ENCODE data around the gene MAP4K2.
A peak's percentile ranks its signal among the peaks of the same experiment; 100 is the strongest.
"Not testable (repeated sequence)": the region's sequence is repeated elsewhere in the genome, so short reads cannot be mapped to it uniquely, and the experiment has no call there.

The MAP4K2 gene

DNA sequence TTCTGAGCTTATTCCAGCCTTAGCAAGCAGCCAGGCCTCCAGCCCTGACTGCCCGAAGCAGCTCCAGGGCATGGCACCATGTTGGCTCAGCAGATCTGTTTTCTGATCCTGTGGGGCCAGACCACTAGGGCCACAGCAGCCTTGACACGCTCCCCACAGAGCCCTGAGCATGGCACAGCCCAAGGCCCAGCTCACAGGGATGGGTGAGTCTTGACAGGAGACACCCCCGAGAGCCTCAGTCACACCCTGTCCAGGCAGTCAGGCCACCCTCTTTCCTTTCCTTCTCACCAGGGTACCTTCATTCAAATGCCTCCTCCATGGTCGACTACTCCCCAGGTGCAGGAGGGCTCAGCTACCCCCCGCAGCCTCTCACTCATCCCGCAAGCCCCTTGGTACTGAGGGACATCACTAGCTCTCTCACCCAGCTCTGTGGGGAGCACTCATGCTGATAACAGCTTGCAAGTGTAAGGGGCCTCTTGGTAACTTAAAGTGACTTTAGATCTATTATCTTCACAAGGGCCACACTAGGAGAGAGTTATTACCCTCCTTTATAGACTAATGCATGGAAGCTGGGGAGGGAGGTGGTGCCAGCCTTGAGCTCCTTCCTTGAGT lies 45.3 kb upstream of the MAP4K2 start:
- no peak for DNase-seq
- H3K27ac ChIP-seq: no peak overlapping the region; the same call in 1 of the 2 replicates
- TF ChIP-seq, protein P1, sequence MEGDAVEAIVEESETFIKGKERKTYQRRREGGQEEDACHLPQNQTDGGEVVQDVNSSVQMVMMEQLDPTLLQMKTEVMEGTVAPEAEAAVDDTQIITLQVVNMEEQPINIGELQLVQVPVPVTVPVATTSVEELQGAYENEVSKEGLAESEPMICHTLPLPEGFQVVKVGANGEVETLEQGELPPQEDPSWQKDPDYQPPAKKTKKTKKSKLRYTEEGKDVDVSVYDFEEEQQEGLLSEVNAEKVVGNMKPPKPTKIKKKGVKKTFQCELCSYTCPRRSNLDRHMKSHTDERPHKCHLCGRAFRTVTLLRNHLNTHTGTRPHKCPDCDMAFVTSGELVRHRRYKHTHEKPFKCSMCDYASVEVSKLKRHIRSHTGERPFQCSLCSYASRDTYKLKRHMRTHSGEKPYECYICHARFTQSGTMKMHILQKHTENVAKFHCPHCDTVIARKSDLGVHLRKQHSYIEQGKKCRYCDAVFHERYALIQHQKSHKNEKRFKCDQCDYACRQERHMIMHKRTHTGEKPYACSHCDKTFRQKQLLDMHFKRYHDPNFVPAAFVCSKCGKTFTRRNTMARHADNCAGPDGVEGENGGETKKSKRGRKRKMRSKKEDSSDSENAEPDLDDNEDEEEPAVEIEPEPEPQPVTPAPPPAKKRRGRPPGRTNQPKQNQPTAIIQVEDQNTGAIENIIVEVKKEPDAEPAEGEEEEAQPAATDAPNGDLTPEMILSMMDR (IDR thresholded peaks at IDR 0.05; ENCODE audit: low read depth, low read length): no peak

DNA sequence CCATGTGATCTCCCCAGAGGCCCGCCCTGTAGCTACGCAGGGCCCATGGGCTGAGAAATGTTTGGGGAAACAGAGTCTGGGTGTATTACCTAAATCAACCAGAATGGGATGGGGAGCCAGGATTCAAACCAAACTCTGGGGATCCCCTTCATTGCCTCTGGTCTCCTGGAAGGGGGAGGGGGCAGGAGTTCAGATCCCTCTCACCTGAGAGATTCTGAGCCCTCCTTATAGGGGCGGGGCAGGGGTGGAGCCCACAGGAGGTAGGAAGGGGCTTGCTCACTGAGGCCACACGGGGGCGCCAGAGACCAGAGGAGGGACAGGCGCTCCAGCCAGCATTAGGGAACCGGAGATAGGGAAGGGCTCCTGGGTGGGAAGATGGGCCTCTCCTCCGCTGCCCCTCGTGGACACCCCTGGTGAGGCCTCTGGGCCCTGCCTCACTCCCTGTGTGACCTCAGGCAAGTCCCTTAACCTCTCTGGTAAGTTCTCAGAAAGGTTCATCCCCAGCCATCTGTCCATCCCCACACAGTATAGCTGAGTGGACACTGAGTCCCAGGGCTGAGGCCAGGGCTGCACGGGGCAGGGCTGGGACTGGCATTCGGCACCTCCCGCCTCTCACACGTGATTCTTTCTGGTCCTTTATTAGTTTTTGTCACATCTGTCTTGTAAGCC lies 44.1 kb upstream of the MAP4K2 start:
- DNase-seq: peak; percentile 96
- Histone ChIP-seq H3K36me3 (no peaks in the 10 kb centered on the region), H3K4me3 (ENCODE audit: low read depth, low read length) (no peak overlapping the region), H3K9me3 (ENCODE audit: severe bottlenecking) (no peaks in the 10 kb centered on the region), H3K27me3 (ENCODE audit: insufficient read depth, low read depth, severe bottlenecking) (no peaks in the 10 kb centered on the region), H3K27ac (no peak overlapping the region)
- TF ChIP-seq, protein P1 (IDR thresholded peaks at IDR 0.05; ENCODE audit: low read depth, low read length): peak; percentile 93

More for the DNA sequence above, 45.3 kb upstream of the MAP4K2 start:
- Histone ChIP-seq H3K4me3 (ENCODE audit: low read depth, low read length) (no peak overlapping the region), H3K27me3 (ENCODE audit: insufficient read depth, low read depth, severe bottlenecking) (no peaks in the 10 kb centered on the region), H3K36me3 (no peaks in the 10 kb centered on the region), H3K9me3 (ENCODE audit: severe bottlenecking) (no peaks in the 10 kb centered on the region)

DNA sequence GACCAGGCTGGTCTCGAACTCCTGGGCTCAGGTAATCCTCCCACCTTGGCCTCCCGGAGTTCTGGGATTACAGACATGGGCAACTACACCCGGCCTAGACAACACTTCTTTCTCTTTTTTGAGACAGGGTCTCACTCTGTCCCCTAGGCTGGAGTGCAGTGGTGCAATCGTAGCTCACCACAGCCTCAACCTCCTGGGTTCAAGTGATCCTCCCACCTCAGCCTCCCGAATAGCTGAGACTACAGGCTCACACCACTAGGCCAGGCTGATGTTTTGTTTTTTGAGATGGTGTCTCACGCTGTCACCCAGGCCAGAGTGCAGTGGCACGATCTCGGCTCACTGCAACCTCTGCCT lies 42.7 kb upstream of the MAP4K2 start:
- not testable (repeated sequence) for DNase-seq; H3K4me3 ChIP-seq (ENCODE audit: low read depth, low read length); H3K27ac ChIP-seq; H3K9me3 ChIP-seq (ENCODE audit: severe bottlenecking); H3K27me3 ChIP-seq (ENCODE audit: insufficient read depth, low read depth, severe bottlenecking); H3K36me3 ChIP-seq

DNA sequence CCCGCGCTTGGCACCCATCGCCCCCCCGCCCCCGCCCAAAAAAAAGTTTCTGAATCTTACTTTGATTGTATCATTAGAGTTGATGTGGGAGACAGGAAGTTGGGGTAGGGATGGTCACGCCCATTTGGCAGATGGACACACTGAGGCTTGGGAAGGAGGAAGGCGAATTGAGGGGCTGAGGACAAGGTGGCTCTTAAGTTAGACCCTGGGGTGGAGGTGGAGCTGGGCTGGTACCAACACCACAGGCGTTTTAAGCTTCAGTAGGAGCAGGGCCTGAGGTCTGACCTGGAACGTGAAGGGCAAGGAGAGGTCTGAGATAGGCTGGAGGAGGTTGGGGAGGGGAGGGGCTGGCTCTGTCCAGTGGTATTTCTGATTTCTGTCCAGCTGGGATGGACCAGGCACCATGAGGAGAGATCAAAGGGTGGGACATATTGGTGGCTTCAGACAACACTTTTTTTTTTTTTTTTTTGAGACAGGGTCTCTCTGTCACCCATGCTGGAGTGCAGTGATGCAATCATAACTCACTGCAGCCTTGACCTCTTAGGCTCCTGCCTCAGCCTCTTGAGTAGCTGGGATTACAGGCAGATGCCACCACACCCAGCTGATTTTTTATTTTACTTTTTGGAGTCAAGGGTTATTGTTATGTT lies 42.2 kb upstream of the MAP4K2 start:
- Histone ChIP-seq H3K27me3 (ENCODE audit: insufficient read depth, low read depth, severe bottlenecking) (no peaks in the 10 kb centered on the region), H3K27ac (peak overlapping the region; percentile 78), H3K36me3 (no peaks in the 10 kb centered on the region; the same call in 1 of the 2 replicates), H3K9me3 (ENCODE audit: severe bottlenecking) (no peaks in the 10 kb centered on the region), H3K4me3 (ENCODE audit: low read depth, low read length) (peak overlapping the region; percentile 69)
- TF ChIP-seq, protein P1 (IDR thresholded peaks at IDR 0.05; ENCODE audit: low read depth, low read length): no peak
- DNase-seq: no peak

DNA sequence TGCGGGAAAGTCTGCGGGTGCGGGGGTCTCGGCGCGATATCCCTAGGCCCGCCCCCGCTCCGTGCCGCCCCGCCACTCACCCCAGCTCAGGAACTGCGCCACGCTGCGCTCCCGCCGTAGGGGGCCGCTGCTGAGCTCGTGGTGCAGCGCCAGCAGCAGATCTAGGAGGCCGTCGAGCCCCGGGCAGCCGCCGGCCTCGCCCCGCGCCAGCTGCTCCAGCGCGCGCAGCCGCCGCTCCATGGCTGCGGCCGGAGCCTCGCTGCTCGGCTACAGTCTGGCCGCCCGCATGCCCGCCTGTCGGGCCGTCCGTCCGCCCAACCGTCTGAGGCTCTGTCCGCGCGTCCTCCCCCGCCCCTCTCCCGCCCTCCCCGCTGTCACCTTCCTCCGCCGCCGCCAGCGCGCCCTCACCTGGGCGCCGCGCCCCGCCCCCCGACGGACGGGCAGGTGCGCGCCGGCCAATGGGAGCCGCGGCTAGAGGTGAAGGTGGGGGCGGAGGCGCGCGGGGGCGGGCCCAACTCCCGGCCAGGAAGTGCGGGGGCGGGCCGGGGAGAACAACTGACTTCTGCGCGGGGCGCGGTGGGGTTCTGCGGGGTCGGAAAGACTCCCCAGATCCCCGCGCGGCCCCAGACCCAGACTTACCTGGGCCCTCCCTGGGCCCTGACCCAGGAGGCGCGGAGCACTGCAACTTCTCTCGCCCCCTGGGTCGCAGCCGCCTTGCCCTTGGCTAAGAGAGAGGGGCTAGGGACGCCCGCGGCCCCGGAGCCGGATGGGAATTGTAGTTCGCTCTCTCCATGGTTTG lies 41.5 kb upstream of the MAP4K2 start, which contains the start of gene CDC42BPG:
TSS of gene CDC42BPG (minus strand) at position 324 of the 799 bp plus-strand sequence. CDS start at position 240, 84 bp downstream.
- Histone ChIP-seq H3K36me3 (peaks cover 4% of the 10 kb centered on the region), H3K27me3 (ENCODE audit: insufficient read depth, low read depth, severe bottlenecking) (no peaks in the 10 kb centered on the region), H3K9me3 (ENCODE audit: severe bottlenecking) (no peaks in the 10 kb centered on the region), H3K4me3 (ENCODE audit: low read depth, low read length) (peak within 1 kb of the TSS; percentile 69), H3K27ac (peak within 1 kb of the TSS; percentile 78)
- DNase-seq: peak; percentile 81
- TF ChIP-seq, protein P1 (IDR thresholded peaks at IDR 0.05; ENCODE audit: low read depth, low read length): peak; percentile 76

Data from WERI-Rb-1 (cell line).